GM21515 (cell line): ENCODE results near the gene TCF21.

Source experiments
- ATAC-seq: cut with Tn5 transposase; IDR thresholded peaks from one replicate; pipeline ENCODE4 v1.9.1; 2021; ENCODE audit not compliant: unreplicated experiment

TCF21 gene

GRCh38 chr6:133889557-133890403, 867 bp downstream of the TCF21 start:
- ATAC-seq, result no peak

GRCh38 chr6:133890711-133891148, 1.8 kb downstream of the TCF21 start:
- ATAC-seq, result no peak

GRCh38 chr6:133891149-133891926, 2.4 kb downstream of the TCF21 start:
- ATAC-seq, result no peak

DNA sequence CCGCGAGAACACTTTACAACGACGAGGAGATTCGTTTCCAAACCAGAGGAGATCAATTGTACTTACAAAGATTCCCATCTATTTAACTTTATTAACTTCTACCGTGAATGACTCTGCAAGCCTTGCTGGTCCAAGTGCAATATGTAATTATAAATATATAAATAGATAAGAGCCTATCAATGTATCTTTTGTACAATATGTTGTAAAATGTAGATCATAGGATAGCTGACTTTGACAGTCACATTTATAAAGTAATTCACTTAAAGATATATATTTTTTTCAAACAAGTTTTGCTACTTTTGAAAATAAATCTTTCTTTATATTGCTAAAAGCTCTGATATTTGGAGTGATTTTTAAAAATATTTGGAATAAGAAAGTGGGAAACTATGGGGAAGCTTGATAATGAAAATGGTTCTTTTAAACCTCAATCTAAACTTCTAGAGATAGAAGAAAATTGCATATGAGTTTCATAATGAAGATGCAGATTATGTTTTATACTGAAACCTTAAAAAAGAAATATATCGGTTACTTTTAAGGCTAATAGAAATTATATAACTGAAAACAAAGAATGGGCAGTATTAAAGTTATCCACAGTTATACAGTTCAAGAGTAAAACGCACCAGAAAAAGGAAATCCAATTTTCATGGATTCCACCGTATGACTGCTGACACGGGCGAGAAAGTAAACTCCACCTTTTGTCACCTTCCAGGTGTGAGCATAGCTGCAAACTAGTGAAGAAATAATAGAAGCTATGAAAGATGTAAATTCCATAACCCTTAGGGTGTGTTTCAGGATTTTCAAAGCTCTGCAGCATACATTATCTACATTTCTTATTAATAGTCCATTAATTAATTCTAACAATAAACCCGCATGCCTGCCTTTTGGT, 3.3 kb downstream of the TCF21 start:
- no peak for ATAC-seq

DNA sequence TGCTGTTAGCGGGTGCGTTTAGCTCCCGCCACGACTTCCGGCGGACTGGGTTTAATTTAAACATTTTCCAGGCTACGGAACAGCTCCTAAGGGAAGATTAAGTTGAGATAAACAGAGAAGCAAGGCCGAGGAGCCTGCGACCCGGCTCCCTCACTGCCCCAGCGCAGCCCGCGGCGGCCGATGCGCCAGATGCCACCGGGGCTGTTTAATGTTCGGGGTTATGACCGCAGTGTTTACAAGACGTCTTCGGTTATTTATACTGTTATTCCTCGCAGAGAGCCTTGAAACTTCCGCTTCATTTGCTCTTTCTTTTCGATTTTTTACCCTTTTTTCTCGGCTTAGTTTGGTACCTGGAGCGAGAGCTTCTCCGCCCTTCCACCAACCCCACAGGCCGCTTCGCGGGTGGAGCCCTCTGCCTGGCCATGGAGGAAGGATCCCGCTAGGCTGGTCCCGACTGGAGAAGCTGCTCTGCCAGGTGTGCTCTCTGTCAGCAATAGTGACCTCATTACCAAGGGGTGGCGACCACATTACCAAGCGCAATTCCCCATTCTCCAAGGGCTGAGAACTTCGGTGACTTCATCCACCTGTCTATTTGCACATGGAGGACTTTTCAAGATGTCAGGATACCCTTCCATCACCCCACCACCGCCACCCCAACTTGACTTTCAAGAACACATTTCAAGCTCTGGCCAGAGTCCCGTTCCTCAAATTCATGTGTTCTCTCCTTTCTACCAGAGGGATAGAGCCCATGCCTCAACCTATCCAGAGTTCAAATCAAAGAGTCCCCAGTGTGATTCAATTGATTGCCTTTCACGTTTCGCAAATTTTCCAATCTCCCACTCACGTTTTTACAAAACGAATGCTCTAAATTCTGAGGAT, 4.1 kb downstream of the TCF21 start:
- no peak for ATAC-seq

DNA sequence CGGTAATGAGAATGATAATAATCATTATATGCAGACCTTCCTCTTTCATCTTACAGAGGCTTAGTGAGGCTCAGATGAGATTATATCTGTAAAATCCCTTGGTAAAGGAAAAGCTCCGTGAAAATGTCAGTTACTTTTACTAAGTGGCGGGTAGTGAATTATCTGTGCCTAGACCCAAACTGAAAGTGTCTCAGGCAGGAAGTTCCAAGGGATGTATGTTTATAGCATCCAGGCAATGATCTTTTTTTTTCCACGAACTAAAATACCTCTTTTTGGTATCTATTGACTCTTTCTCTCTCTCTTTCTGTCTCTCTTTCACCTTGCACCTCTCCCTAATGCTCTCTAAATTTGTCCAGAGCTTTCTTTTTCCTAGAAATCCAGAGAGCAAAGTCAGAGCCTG, 5.0 kb downstream of the TCF21 start:
- no peak for ATAC-seq

- no peak for ATAC-seq
These were observed 5.5 kb downstream of the TCF21 start for GRCh38 chr6:133894369-133894768.

- no peak for ATAC-seq
These were observed 6.0 kb downstream of the TCF21 start for GRCh38 chr6:133894795-133895358.

GRCh38 chr6:133895573-133896343, 6.8 kb downstream of the TCF21 start:
- ATAC-seq, result no peak

DNA sequence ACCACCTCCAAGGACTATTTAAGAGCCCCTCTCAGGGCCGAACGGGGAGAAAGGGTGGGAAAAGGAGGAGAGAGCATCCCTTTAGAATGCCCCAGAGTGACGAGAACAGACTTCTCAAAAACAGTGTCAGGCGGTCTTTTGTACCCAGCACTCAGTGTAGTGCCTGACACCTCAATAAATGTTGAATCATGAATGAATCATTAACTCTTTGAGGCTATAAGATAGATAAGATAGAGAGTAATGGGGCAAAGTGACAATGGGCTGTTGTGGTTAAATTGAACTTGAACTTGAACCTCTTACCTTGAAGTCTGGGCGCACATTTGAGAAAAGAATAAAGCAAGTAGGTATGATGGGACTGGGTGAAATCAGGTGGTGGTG, 7.4 kb downstream of the TCF21 start:
- ATAC-seq, result no peak

- no peak for ATAC-seq
These were observed 9.3 kb downstream of the TCF21 start for GRCh38 chr6:133898263-133898662.

GRCh38 chr6:133899556-133899955, 10.6 kb downstream of the TCF21 start:
- no peak for ATAC-seq

GRCh38 chr6:133903855-133904254, 14.9 kb downstream of the TCF21 start:
- no peak for ATAC-seq

DNA sequence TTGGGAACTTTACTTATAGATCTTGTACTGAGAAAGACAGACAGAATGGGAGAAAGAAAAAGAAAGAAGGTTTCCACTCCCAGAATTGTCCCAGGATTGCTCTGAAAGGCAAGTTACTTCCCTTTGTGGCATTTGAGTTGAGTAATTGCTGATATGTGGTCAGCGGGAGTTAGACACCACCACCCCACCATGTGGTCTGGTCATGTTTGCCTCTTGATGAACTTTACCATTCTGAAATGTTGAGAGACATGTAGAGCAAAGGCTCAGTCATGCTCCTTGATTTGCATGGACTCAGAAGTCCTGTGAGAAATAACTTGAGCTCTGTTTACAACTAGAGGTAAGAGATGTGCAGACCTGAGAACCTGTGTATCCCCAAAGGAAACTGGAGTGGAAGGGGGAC, 17.1 kb downstream of the TCF21 start:
- ATAC-seq, result no peak

DNA sequence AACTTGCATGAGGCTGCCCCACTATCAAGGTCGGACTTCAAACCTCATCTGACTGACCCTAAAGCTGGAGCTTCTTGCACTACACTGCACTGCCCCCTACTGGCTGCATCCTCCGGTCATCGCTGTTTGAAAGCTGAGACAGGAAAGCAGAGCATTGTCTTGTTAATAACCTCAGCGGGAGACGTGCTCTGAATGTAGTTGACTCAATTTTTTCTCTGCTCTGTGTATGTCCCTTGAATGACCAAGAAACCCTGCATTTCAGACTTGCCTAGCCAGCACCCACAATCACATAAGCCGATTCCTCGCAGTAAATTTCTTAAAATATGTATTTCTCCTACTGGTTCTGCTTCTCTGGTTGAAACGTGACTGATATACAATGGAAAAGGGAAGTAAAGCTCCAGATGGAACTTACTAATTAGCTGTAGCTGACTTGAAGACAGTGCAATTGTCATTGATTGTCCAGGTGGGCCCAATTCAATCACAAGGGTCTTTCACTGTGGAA, 27.8 kb downstream of the TCF21 start:
- ATAC-seq, result peak; percentile 80

GRCh38 chr6:133917781-133918180, 28.9 kb downstream of the TCF21 start:
- no peak for ATAC-seq

GRCh38 chr6:133918208-133918930, 29.5 kb downstream of the TCF21 start:
- ATAC-seq, result no peak

DNA sequence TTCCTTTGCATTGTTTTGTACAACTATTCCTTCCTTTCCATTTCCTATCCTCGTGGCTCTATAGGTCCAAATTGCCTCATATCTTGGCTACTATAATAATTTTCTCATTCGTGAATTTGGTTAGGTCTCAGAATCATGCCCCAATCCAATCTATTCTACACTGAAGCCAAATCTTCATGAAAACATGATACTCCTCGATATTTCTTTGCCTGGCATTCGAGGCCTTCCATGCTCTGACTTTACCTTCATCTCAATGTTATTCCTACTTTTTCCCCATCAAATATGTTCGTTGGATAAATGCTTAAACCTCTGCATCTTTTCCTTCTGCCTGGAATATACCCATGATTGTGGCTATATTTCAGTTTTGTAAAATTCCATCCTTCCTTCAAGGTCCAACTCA, 30.4 kb downstream of the TCF21 start:
- ATAC-seq, result no peak
